ENCODE results near the gene CPD.

GRCh38 chr17:30358055-30358760, 20.5 kb upstream of the CPD start:
- TF ChIP-seq POLR2A (IDR thresholded peaks at IDR 0.05), result no peak
- TF ChIP-seq CTCF (IDR thresholded peaks at IDR 0.05), result no peak
